Transverse colon (tissue), 4 donors: ENCODE results near the gene AK4. TPM values are rescaled to one million over a fixed set of nuclear protein-coding genes. Genes with fewer than 3 reads are reported as not detected.

Source experiments
- DNase-seq: peaks from one replicate; pipeline ENCODE4 v3.0.0-alpha.2; 2019
- H3K27ac ChIP-seq, 4 donors: fragments of 200-600 bp; sonication (generic); 2 replicates each; pipeline ENCODE4 v1.5.1; 2016 to 2018; ENCODE audit warnings: inconsistent platforms in 4 of 4
- H3K27me3 ChIP-seq: fragments of 200-600 bp; sonication (generic); 2 replicates; pipeline ENCODE4 v1.5.1; 2017; ENCODE audit warnings: inconsistent platforms
- H3K36me3 ChIP-seq, 4 donors: fragments of 200-600 bp; sonication (generic); 2 replicates each; pipeline ENCODE4 v1.5.1; 2017 to 2019; ENCODE audit warnings: inconsistent platforms in 4 of 4
- H3K4me1 ChIP-seq, 4 donors: fragments of 200-600 bp; sonication (generic); 2 replicates each; pipeline ENCODE4 v1.5.1; 2017 to 2020; ENCODE audit warnings: inconsistent platforms in 4 of 4
- H3K4me3 ChIP-seq, 4 donors: fragments of 200-600 bp; sonication (generic); 1 replicate in 1 of 4; 2 replicates in 3 of 4; pipeline versions ENCODE4 v1.5.1 to v1.6.1; 2017 to 2019; ENCODE audit warnings: inconsistent platforms in 4 of 4
- H3K9me3 ChIP-seq, 2 donors: fragments of 200-600 bp; sonication (generic); 2 replicates each; pipeline ENCODE4 v1.5.1; 2017 to 2019; ENCODE audit warnings: inconsistent platforms in 2 of 2
- EP300 ChIP-seq: sonication (generic); formaldehyde crosslinking; IDR thresholded peaks from one replicate; pipeline ENCODE4 v1.6.1; 2017; ENCODE audit warnings: antibody characterized with exemption, low read depth
- POLR2A ChIP-seq: fragments of 450-650 bp; IDR thresholded peaks from one replicate; pipeline ENCODE4 v1.6.1; 2016; ENCODE audit warnings: antibody characterized with exemption, mild to moderate bottlenecking, moderate library complexity
- POLR2AphosphoS5 ChIP-seq, 3 donors: sonication (generic); formaldehyde crosslinking; IDR thresholded peaks; one replicate each; pipeline ENCODE4 v1.6.1; 2016; ENCODE audit warnings: antibody characterized with exemption in 3 of 3
- WGBS, 2 donors: methylation state at CpG; one replicate each; pipeline ENCODE4 v1.1.5; 2018; ENCODE audit warnings: low coverage in 1 of 2; 5-methylcytosine and 5-hydroxymethylcytosine counted together
- in situ Hi-C, 4 donors: fragments of 200-750 bp; cut with MboI; loops; one replicate each; pipeline versions ENCODE4 v1.15.0 to v1.15.1; 2017; ENCODE audit warnings: low sequenced_read_pairs in 3 of 4, low pct_ligation_motif_present in 1 of 4, low pct_unique_long_range_greater_than_20kb in 1 of 4
- intact Hi-C: fragments of 100-400 bp; cut with DNase I; formaldehyde crosslinking; loops from one replicate; pipeline ENCODE4 v1.15.1; 2023; ENCODE audit warnings: low total_unique reads
- total RNA-seq, 4 donors: library from RNA; depleted of rRNA; stranded (reverse); fragments of >200 nt; gene quantifications; one replicate each; pipeline ENCODE4 v1.1.0, GENCODE V29; 2016
- TF ChIP-seq, protein P1 (sequence below), 5 experiments: fragments of 200-600 bp in 3 of 5; fragments of 450-650 bp in 2 of 5; sonication (generic) in 3 of 5; IDR thresholded peaks; 1 replicate in 2 of 5; 2 replicates in 3 of 5; pipeline ENCODE4 v1.5.1; 2016 to 2017; ENCODE audit warnings: antibody characterized with exemption in 5 of 5, inconsistent platforms in 3 of 5, mild to moderate bottlenecking in 2 of 5, moderate library complexity in 1 of 5

AK4 gene
- total RNA-seq, 4 donors from 2014 or later = 12.0 to 42.8 (median 36.1) TPM

GRCh38 chr1:65221638-65222339 lies 73.8 kb downstream of the AK4 start:
- H3K36me3 ChIP-seq = no peaks in the 10 kb centered on the region
- WGBS, 2 donors = 76 to 77% methylated on average over 7 to 10 of the region's 10 CpGs
- H3K9me3 ChIP-seq = no peaks in the 10 kb centered on the region
- no peak overlapping the region for H3K4me3 ChIP-seq
- TF ChIP-seq, protein P1, sequence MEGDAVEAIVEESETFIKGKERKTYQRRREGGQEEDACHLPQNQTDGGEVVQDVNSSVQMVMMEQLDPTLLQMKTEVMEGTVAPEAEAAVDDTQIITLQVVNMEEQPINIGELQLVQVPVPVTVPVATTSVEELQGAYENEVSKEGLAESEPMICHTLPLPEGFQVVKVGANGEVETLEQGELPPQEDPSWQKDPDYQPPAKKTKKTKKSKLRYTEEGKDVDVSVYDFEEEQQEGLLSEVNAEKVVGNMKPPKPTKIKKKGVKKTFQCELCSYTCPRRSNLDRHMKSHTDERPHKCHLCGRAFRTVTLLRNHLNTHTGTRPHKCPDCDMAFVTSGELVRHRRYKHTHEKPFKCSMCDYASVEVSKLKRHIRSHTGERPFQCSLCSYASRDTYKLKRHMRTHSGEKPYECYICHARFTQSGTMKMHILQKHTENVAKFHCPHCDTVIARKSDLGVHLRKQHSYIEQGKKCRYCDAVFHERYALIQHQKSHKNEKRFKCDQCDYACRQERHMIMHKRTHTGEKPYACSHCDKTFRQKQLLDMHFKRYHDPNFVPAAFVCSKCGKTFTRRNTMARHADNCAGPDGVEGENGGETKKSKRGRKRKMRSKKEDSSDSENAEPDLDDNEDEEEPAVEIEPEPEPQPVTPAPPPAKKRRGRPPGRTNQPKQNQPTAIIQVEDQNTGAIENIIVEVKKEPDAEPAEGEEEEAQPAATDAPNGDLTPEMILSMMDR (IDR thresholded peaks at IDR 0.05) = no peak
- TF ChIP-seq POLR2A (no peak), POLR2AphosphoS5 (IDR thresholded peaks at IDR 0.05) (no peak), EP300 (no peak)
- in situ Hi-C loops (loop anchor here in 1 of 4 donors (25.0 kb wide), 2 partner anchors 159 to 359 kb away; no protein-coding TSS in a partner anchor), intact Hi-C loops (no loop called here)
- no peaks in the 10 kb centered on the region for H3K27me3 ChIP-seq
- H3K27ac ChIP-seq = no peak overlapping the region
- no peak for DNase-seq
- H3K4me1 ChIP-seq = no peaks in the 10 kb centered on the region

DNA sequence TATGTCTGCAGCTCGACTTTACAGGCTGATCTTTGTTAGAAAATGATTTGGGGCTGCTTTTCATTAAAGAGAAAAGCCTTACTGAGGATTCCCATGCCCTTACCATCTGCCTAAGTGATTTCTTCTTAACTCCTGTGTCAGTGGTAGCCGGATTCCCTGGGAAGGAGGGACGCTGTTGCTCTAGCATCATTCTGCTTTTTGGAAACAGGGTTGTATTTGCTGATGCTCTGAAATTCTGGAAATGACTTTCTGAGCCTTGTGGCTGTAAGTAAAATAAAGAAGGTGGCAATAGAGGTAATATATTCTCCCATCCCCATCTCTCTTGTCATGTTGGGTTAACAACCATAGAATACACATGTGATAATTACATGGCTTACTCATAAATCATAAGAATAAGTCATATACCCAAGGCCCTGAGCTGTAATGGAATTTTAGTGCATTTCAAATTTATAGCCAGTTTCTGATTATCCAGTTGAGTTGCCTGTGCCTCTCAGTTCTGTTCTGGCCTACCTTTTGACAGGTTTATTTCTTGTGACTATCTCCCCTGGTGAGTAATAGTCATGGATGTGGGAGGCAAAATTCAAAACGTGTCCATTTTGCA lies 74.4 kb downstream of the AK4 start:
- Histone ChIP-seq H3K4me1 (no peaks in the 10 kb centered on the region), H3K27me3 (no peaks in the 10 kb centered on the region), H3K36me3 (no peaks in the 10 kb centered on the region), H3K4me3 (no peak overlapping the region), H3K27ac (no peak overlapping the region), H3K9me3 (no peaks in the 10 kb centered on the region)
- DNase-seq = no peak
- no peak for TF ChIP-seq POLR2AphosphoS5 (IDR thresholded peaks at IDR 0.05)
- TF ChIP-seq, protein P1 (IDR thresholded peaks at IDR 0.05) = no peak
- TF ChIP-seq EP300 = no peak
- no peak for TF ChIP-seq POLR2A
- WGBS, 2 donors = 82 to 84% methylated on average over 4 of the region's 4 CpGs
- intact Hi-C loops = no loop called here
- in situ Hi-C loops = loop anchor here in 1 of 4 donors (25.0 kb wide), 2 partner anchors 160 to 360 kb away; no protein-coding TSS in a partner anchor

GRCh38 chr1:65224681-65225091 lies 76.7 kb downstream of the AK4 start:
- Histone ChIP-seq H3K4me1 (no peaks in the 10 kb centered on the region), H3K27ac (no peak overlapping the region), H3K27me3 (no peaks in the 10 kb centered on the region), H3K36me3 (no peaks in the 10 kb centered on the region), H3K9me3 (no peaks in the 10 kb centered on the region), H3K4me3 (no peak overlapping the region)
- intact Hi-C loops = no loop called here
- in situ Hi-C loops = loop anchor here (25.0 kb wide), 5 partner anchors 162 to 1013 kb away; no protein-coding TSS in a partner anchor
- DNase-seq = no peak
- WGBS, 2 donors = 88 to 90% methylated on average over 4 to 6 of the region's 6 CpGs
- TF ChIP-seq POLR2A = no peak
- no peak for TF ChIP-seq POLR2AphosphoS5 (IDR thresholded peaks at IDR 0.05)
- TF ChIP-seq EP300 = no peak
- TF ChIP-seq, protein P1 (IDR thresholded peaks at IDR 0.05) = no peak

DNA sequence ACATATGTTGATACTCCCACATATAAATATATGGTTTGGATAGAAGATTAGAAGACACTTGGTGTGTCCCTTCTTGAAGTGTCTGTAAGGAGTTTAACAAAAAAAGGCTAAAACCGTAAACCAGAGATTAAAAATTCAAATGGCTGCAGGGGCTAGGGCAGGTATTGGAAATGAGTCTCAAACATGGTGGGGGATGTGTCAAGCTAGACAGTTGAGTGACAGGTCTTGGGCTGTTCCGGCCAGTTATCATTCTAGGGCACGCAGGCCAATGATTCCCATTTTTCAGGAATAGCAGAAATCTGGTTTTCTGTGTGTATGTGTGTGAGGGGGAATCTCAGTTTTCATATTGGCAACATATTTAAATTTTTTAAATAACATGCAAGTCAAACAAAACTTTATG lies 77.2 kb downstream of the AK4 start:
- no peaks in the 10 kb centered on the region for H3K9me3 ChIP-seq
- H3K36me3 ChIP-seq = no peaks in the 10 kb centered on the region
- intact Hi-C loops (no loop called here), in situ Hi-C loops (loop anchor here in 3 of 4 donors (25.0 kb wide), 3 partner anchors 462 to 1012 kb away; no protein-coding TSS in a partner anchor)
- TF ChIP-seq POLR2A = no peak
- TF ChIP-seq POLR2AphosphoS5 (IDR thresholded peaks at IDR 0.05) = no peak
- TF ChIP-seq, protein P1 (IDR thresholded peaks at IDR 0.05) = no peak
- TF ChIP-seq EP300 = no peak
- H3K4me3 ChIP-seq = no peak overlapping the region
- no peak overlapping the region for H3K27ac ChIP-seq
- 94 to 100% methylated on average over 2 to 3 of the region's 3 CpGs for WGBS, 2 donors
- DNase-seq = no peak
- no peaks in the 10 kb centered on the region for H3K27me3 ChIP-seq
- no peaks in the 10 kb centered on the region for H3K4me1 ChIP-seq
